Testis (tissue), 2 donors: Measurements from ENCODE around the gene PRMT3.

Experiments
- POLR2A ChIP-seq: fragments of 450-650 bp; IDR thresholded peaks from one replicate; pipeline ENCODE4 v1.6.1; 2017; ENCODE audit warnings: antibody characterized with exemption, mild to moderate bottlenecking, moderate library complexity
- TF ChIP-seq, protein P1 (sequence below), 3 experiments: fragments of 450-650 bp in 2 of 3; fragments of 200-600 bp in 1 of 3; sonication (generic) in 1 of 3; IDR thresholded peaks; one replicate each; pipeline ENCODE4 v1.5.1; 2016 to 2019; ENCODE audit warnings: antibody characterized with exemption in 3 of 3, mild to moderate bottlenecking in 2 of 3, moderate library complexity in 1 of 3

- TF ChIP-seq, protein P1, sequence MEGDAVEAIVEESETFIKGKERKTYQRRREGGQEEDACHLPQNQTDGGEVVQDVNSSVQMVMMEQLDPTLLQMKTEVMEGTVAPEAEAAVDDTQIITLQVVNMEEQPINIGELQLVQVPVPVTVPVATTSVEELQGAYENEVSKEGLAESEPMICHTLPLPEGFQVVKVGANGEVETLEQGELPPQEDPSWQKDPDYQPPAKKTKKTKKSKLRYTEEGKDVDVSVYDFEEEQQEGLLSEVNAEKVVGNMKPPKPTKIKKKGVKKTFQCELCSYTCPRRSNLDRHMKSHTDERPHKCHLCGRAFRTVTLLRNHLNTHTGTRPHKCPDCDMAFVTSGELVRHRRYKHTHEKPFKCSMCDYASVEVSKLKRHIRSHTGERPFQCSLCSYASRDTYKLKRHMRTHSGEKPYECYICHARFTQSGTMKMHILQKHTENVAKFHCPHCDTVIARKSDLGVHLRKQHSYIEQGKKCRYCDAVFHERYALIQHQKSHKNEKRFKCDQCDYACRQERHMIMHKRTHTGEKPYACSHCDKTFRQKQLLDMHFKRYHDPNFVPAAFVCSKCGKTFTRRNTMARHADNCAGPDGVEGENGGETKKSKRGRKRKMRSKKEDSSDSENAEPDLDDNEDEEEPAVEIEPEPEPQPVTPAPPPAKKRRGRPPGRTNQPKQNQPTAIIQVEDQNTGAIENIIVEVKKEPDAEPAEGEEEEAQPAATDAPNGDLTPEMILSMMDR (IDR thresholded peaks at IDR 0.05): no peak
- no peak for TF ChIP-seq POLR2A
Measured at GRCh38 chr11:20467487-20468185, 80.1 kb downstream of the PRMT3 start.
